SW 1271 (cell line): ENCODE measurements around the gene BACE2.
"Not testable (repeated sequence)": the region's sequence is repeated elsewhere in the genome, so short reads cannot be mapped to it uniquely, and the experiment has no call there.

Experiments
- DNase-seq, 2 experiments: peaks; one replicate each; lab custom pipeline; 2025; lab: John Stamatoyannopoulos, UW

The BACE2 gene

DNA sequence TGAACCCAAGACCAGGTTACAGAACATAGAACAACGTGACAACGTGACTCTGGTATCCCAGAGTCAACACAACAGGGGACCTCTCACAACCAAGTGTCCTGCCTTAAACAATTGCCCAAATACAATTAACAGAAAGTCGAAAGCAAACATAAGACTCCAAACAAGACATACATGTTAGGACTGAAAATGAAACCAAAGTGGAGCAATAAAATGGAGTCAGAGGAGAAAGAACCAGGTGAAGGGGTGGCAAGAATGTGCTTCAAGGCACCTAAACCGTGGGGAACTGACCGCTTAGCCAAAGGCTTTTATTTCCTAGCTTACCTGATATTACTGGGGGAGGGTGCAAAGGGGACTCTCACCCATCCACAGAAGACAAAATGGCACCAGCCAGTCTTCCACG is 17.8 kb downstream of the BACE2 start:
- no peak for DNase-seq

DNA sequence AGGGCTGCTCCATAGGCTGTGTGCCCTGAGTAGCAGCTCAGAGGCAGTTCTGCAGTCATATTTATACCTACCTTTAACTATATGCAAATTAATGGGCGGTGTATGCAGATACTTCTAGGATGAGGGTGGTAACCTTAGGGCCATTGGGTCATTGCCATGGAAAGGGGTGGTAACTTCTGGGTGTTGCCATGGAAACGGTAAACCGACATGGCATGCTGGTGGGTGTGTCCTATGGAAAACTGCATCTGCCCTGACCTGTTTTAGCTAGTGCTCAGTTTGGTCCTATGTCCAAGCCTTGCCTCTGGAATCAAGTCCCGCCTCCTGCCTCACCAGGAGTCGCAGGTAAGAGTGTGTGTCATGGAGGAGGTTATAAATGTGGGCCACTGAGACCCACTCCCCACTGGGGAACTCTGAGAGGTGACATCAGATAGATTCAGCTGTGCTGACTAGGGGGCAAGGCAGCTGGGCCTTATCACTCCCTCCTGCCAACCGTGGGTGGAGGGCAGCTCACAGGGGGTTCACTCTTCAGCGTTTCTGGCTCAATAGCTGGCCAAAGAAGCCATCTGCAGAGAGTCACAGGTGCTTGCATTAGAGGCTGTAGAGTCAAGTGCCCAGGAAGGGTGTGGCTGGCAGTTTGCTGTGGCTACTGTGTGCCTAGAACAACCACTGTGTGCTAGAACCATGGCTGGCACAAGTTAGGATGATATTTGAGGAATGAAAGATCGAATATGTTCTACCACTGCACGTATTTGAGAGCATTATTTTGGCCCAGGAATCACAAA is 19.0 kb downstream of the BACE2 start:
- DNase-seq: no peak

DNA sequence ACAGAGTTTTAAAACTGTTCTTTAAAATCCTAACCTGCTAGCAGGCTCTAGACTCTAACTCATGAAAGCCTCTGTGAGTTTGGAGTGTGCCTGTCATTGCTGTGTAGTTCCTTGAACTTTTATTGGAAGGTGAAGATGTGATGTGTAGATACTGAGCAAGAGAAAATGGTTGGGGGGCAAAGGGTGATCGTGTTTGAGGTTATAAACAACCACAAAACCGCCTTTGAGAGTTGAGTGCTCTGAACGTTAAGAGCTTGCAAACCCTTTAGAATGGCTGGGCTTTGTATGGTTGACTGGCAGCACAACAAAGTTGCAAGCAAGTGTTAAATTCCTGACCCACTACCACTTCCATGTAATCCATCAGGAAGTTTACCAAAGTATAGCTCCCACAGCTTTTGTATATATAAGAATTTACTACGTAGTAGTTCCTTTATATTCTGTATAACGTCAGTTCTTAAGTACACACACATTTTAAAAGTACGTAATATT is 19.6 kb downstream of the BACE2 start:
- DNase-seq: no peak

DNA sequence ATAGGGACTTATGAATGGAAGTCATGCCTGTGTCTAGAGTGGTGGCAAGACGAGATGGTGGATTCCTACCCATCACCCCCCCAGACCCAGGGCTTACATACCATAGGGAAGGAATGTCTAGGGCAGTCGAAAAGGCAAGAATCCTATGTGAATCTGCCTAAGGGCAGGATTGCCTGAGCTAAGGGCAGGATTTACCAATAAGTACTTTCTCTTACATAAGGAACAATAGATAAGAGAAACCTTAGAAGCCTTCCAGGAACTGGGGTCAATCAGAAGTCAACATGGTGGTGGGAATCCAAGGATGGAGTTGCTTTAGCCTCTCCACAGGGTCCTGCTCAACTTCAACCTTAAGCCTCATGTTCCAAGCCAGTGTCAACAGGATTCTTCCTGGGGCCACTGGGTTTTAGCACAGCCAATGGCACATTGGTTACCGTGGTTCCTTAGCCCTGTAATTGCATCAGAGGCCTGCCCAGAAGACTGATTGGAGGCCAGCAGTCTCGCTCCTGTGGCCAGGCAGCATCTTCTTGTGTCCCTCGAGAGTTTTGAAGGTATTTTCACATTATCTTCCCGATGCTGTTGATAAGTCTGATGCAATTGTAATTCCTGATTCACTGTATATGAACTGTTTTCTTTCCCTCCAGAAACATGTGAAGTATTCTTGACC is 20.7 kb downstream of the BACE2 start:
- DNase-seq: no peak

DNA sequence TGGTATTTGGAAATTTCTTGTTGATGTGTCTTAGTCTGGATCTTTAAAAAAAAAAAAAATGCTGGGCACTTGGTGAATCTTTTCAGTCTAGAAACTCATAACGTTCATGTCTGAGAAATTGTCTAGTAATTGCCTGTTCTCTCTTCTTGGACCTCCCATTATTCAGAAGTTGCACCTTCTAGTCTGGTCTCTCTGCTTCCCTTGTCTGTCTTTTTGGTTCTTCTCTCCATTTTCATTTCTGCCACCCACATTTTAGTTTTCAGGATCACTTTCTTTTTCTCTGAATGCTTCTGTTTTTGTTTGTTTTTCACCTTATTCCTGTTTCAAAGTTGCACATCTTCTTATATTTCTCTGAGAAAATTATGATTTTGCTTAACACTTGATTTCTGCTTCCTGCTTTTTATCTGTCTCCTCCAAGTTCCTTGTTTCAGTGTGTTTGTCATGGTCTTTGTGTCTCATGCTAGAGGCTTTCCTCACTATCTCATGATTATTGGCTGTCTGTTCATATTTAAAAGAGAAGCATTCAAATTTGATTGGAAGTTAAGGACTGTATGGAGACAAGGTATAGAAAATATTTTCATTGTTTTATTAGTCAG is 21.3 kb downstream of the BACE2 start:
- no peak for DNase-seq

DNA sequence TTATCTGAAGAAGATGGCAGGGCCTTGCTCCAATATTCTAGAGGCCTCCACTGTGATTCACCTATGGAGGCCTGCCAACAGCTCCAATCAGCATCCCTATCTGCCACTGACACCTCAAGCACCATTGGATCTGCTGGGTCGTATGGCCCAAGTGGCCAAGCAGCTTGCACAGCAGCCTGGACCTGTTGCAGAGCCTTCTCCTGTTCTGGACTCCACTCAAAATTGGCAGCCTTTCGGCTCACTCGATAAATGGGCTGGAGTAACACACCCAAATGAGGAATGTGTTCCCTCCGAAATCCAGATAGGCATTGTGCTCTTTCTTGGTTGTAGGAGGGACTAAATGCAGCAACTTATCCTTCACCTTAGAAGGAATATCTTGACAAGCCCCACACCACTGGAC is 24.6 kb downstream of the BACE2 start:
- not testable (repeated sequence) for DNase-seq

DNA sequence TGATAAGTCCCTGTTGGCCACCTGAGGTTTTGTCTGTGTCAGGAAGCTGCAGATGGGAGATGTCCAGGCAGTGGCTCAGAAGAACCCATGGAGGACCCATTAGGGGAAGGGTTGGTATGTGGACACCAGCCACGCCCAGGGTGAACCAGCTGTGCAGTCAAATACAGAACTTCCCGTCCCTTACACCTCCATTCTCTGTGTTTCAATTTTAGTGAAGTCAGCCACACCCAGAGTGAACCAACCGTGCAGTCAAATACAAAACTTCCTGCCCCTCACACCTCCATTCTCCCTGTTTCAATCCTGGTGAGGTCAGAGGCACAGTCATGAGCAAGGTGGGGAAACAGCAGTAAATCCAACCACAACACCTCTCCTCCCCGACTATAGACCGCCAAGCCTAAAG is 27.4 kb downstream of the BACE2 start:
- DNase-seq: no peak

DNA sequence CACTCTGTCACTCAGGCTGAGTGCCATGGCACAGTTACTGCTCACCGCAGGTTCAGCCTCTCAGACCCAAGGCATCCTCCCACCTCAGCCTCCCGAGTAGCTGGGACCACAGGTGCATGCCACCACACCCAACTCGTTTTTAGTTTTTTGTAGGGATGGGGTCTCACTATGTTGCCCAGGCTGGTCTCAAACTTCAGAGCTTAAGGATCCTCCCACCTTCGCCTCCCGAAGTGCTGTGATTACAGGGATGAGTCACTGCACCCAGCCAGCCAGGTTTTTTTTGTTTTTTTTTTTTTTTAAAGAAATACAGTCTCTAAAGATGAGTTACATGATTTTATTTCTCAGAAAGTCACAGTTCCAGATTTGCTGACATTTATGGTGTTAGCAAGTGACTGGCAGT is 29.0 kb downstream of the BACE2 start:
- DNase-seq: no peak

DNA sequence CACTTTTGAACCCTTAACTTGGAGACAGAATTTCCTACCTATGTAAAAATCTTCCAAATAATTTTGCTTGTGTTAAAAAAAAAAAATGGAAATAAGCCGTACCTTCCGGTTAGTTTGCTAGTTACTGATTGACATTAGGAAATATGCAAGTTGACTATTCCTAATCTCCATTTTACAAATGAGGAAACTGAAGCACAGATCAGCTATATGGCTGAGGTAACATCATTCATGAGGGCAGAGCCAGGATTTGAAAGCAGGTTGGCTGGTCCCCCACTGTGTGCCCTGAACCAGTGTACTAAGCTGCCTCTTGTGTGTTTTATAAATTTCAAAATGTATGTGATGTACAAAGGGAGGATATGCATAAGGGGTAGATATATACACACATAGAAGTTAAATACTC is 29.6 kb downstream of the BACE2 start:
- DNase-seq: no peak

DNA sequence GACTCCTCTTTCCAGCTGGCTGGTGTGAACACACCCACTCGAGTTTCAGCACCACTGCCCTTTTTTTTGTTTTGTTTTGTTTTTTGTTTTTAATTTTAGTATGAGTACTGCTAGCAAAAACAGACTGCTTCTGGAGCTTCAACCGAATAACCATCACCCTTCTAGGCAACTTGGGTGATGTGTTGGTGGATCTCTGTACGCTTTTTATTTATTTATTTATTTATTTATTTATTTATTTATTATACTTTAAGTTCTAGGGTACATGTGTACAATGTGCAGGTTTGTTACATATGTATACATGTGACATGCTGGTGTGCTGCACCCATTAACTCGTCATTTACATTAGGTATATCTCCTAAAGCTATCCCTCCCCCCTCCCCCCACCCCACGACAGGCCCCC is 30.7 kb downstream of the BACE2 start:
- not testable (repeated sequence) for DNase-seq

DNA sequence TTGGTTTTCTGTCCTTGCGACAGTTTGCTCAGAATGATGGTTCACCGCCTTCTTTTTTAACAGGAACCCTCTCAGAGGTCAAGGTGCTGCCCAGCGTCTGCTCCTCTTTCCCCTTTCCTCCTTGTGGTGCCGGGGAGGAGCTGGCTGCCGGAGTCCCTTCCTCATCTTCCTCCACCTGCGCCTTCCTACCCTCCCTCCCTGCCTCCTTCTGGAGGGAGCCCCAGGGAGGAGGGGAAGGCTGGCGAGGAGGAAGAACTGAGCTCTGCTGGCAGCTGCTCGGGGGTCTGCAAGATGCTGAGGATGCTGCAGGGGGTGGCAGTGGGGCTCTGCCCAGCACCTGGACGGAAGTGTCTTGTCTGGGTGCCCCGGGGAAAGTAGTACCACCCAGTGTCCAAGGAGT is 31.2 kb downstream of the BACE2 start:
- no peak for DNase-seq

DNA sequence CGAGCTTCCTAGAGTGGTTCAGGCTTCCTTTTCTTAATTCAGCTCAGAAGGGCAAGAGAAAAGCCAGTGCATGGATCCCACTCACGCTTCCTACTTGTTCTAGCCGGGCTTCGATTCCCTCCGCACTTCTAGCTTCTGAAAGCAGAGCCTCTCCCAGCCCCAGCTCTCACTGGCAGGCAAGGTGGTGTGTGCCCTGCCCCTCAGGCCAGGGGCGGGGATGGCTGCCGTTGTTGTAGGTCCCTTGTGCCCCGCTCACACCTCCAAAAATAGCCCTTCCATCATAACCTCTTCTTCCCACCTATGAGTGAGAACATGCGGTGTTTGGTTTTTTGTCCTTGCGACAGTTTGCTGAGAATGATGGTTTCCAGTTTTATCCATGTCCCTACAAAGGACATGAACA is 31.6 kb downstream of the BACE2 start:
- no peak for DNase-seq

DNA sequence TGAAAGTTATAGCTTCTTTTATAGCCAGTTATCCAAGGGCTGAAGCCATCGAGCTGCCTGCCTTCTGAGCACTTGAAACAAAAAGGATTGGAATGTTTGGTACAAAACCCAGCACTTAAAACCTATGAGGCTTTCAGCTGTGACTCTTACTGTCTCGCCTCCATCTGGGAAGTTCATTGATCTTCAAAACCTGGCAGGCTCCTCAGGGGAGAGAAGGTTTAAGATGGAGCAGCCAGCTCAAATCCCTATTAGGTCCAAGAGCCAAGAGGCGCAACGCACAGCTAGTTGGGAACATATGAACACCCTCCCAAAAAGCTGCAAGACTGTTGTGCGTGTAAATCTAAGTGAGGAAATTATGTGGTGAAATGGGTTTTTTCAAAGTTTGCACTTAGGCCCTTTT is 33.4 kb downstream of the BACE2 start:
- no peak for DNase-seq

DNA sequence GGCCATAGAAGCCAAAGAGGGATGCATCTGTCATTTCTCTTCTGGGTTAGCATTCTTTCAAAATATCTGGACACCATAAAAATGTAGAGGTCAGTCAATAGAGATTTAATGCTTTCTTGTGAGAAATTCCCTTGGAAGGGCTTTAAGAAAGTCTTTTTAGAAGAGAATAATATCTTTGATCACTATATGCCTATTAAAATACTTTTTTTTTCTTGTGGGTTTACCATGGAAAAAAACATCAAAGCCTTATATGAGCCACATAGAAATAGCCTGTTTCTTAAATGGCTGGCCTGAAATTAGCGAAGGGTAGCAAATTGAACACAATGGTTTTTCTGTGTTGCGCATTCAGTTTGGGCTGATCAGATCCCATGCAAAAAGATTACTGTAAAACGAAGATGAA is 36.8 kb downstream of the BACE2 start:
- DNase-seq: no peak

DNA sequence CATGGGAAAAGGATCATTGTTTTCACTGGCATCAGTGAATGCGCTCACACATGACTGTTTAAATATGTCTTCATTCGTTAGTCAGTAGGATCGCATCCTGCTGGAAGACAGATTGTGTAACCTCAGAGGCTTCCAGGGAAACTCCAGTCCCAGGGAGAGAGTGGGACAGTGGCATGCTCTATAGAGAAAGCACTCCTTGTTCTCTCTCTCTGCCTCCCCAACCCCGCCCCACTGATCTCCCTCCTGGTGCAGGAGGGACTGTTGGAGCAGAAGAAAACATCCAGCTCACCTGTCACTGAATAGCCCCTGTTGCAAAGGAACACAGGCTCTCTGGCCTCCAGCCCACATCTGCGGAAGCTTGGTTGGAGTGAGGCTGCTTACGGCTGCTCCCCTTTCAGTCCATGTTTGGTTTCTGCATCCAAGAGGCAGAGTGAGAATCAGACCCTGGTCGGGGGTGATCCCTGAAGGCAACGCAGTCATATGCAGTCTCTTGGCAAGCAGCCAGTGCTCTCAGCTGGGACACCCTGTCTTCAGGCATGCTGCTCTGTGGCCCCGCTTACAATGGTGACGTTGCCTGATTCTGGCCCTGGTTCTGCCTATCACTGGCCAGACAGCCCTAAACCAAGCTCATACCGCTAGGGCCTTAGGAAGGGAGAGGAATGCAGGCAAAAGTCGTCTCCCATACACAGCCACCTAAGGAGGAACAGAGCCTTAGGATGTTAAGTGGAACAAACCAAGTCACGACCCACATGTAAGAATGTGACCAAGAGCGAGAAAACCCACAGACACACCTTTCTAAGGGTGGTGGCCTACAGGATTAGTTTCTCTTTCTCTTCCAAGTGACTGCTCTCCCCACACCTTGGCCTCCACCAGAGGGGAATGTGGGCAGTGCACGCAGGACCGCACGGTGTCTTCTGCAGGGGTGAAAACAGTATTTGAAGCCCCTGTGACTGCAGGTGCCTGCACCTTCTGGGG is 39.7 kb downstream of the BACE2 start:
- DNase-seq: no peak

DNA sequence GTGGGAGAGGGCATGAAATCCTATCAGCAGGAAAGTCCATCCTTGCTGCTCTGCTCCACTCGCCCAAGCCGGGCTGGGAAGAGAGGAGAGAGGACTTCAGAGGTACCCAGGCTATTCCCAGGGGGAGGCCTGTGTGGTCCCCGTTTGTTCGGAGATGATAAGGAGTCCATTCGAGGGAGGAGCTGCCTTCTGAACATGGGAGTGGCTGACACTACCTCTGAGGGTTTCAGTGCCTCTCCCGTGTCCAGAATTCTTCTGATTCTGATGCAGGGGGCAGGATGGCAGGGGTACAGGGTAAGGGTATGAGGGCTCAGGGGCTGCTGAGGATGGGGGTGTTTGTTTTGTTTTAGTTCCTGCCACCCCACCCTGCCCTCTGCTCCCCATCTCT is 40.4 kb downstream of the BACE2 start:
- DNase-seq: no peak

DNA sequence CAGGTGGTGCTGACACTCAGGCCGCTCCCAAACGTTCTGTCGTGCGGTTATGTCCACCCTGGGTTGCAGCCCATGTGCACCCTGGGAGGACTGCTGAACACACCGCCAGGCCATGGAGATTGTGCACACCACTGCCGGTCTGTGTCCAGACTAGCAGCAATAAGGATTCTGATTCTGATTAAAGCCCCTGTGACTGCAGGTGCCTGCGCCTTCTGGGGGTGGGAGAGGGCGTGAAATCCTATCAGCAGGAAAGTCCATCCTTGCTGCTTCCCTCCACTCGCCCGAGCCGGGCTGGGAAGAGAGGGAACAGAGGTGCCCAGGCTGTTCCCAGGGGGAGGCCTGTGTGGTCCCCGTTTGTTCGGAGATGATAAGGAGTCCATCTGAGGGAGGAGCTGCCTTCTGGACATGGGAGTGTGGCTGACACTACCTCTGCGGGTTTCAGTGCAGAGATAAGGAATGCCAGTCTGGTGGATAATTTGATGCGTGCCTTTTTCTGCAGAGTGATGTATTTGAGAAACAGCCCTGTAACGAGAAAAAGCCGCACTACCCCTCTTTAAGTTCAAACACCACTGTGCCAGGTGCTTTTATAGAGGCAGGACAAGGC is 41.2 kb downstream of the BACE2 start:
- no peak for DNase-seq

DNA sequence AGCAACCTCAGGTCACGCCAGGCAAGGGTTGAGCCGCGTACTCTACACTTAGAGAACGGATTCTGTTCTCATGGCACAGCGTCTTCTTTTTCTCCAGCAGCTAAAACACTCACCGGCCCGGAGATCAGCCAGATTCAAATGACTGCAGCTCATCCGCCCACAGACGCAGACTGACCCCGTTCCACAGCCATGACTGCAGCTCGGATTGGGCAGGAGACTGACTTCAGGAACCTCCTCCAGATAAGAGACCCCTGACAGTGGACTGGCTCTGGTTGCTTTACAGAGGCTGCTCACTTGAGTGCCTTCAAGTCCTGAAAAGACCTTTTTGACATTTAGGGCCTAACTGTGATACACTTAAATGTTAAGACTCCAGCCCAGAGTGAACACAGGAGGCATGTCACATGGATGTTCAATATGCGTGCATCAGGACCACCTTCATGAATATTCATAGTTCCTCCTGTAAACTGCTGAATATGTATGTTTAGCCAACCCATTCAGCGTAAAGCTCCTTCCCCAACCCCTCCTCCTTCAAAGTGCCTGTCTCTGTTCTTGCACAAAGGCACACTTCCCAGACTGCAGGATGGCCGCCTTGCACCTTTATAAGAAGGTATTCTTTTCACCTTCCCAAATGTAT is 42.6 kb downstream of the BACE2 start:
- DNase-seq: no peak

DNA sequence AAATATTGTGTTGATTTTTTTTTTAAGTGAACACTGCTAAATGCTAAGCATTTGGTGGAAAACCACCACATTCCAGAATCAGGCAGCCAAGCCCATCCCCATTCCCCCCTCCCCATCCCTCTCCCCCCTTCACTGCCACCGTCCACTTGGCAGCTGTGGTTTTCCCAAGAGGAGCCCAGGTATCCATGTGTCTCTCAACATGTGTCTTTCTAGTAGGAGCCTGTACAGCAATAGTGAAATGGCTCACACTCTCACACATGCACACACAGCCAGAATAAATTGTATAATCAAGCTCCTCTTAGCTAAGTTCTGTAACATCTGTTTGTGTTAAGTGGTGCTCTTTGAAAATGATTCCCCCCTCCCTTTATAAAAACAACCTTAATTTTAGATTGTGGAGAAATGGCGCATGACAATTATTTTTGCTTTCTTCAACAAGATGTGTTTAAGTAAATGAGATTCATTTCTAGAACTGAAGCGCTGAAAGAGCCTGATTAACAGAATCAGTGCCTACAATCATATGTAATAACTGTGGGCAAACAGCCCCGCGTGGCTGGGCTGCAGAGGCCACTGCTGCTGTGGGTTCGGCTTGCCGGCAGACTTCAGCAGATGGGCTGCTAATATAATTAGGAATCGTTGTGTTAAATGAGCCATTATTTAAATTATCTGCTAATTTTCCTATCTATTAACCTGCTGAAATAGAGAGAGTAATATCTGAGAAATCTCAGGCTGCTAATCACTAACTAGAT is 43.3 kb downstream of the BACE2 start:
- DNase-seq: no peak

DNA sequence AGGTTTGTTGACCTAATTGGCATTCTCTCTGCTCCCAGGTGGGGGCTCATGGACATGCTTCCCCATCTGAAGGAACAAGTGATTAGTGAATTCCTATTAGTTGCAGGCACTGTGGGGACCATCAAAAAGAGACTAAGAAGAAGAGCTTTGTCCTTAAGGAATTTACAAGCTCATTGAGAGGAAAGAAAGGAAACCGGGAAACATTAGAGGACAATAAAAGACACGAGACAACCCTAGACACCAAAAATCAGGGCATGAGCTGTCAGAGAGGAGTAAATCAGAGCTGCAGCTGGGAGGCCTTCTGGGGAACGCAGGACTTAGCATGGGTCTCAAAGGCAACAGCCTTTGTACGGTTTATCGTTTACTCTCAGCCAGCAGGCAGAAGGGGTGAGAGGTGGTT is 45.1 kb downstream of the BACE2 start:
- DNase-seq: no peak
